ENCODE measurements around the gene HNRNPUL1.

- no peak for TF ChIP-seq CTCF (conservative IDR thresholded peaks at IDR 0.05; ENCODE audit: low read length)
- no peak for TF ChIP-seq EZH2phosphoT487 (IDR thresholded peaks at IDR 0.05; ENCODE audit: borderline replicate concordance, low read depth, low read length)
Measured at GRCh38 chr19:41299046-41299754, 35.0 kb downstream of the HNRNPUL1 start.

Measured in OCI-LY7 (cell line).